ENCODE measurements around the gene ISLR.

DNA sequence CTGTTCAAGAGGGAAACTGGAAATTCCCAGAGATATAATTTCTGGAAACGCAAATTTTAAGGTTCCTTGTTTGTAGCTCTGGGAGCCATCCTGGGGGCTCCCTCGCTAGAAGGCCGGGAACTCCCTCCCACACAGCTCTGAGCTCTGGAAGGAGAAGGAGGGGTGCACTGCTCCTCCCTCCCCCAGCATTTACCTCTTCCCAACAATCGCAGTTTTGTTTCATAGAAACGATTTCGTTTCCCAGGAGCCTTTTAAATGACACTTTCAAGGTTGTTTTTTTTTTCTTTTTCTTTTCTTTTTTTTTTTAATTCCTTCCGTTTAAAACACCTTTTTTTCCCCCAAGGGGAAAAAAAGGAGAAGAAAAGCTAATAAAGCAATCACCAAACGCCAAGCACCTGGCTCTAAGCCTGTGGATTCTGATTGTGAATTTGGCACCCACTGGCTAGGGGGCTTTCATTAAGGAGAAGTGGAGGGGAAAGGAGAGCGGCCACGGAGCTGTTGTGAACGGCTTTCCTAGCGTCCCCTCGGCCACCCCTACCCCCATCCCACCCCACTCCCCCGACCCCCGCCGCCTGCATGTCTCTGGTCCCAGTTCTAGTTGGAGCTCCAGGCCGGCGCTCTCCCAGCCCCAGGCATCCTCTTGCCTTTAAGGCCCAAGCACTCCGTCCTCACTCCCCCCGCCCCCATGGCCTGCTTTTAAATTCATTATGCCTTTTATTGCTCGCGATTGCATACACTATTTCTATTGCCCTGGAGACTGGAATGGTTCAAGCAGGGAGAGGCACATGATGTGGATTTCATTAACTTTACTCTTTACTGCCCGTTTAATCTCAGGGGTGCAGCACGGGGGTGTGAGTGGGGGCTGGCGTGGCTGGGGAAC is 49.0 kb downstream of the ISLR start:
- no peak for TF ChIP-seq EZH2phosphoT487 (IDR thresholded peaks at IDR 0.05; ENCODE audit: low read depth, severe bottlenecking, unreplicated experiment)
- TF ChIP-seq, protein P1, sequence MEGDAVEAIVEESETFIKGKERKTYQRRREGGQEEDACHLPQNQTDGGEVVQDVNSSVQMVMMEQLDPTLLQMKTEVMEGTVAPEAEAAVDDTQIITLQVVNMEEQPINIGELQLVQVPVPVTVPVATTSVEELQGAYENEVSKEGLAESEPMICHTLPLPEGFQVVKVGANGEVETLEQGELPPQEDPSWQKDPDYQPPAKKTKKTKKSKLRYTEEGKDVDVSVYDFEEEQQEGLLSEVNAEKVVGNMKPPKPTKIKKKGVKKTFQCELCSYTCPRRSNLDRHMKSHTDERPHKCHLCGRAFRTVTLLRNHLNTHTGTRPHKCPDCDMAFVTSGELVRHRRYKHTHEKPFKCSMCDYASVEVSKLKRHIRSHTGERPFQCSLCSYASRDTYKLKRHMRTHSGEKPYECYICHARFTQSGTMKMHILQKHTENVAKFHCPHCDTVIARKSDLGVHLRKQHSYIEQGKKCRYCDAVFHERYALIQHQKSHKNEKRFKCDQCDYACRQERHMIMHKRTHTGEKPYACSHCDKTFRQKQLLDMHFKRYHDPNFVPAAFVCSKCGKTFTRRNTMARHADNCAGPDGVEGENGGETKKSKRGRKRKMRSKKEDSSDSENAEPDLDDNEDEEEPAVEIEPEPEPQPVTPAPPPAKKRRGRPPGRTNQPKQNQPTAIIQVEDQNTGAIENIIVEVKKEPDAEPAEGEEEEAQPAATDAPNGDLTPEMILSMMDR (IDR thresholded peaks at IDR 0.05; ENCODE audit: poor library complexity): no peak
- no peak for TF ChIP-seq EZH2 (IDR thresholded peaks at IDR 0.05; ENCODE audit: borderline replicate concordance)
